HUES6 (cell line): Measurements from ENCODE around the gene RAMACL.

Experiments used
- H3K27ac ChIP-seq: 2 replicates; pipeline ENCODE4 v1.7.0; 2013; ENCODE audit warnings: low read depth, mild to moderate bottlenecking, low read length, inconsistent platforms
- H3K27me3 ChIP-seq: 2 replicates; pipeline ENCODE4 v1.6.1; 2013; ENCODE audit warnings: low read length; ENCODE audit not compliant: control insufficient read depth, insufficient read depth
- H3K36me3 ChIP-seq: 2 replicates; pipeline ENCODE4 v1.6.1; 2013; ENCODE audit warnings: low read length; ENCODE audit not compliant: control insufficient read depth, insufficient read depth
- H3K4me1 ChIP-seq: 2 replicates; pipeline ENCODE4 v1.6.1; 2013; ENCODE audit warnings: low read length; ENCODE audit not compliant: control insufficient read depth, insufficient read depth
- H3K4me3 ChIP-seq: 2 replicates; pipeline ENCODE4 v1.5.1; 2013; ENCODE audit warnings: low read depth, low read length
- H3K9ac ChIP-seq: one replicate; pipeline ENCODE4 v1.6.1; 2013; ENCODE audit warnings: mild to moderate bottlenecking, low read length
- H3K9me3 ChIP-seq: 2 replicates; pipeline ENCODE4 v1.6.1; 2013; ENCODE audit warnings: low read depth, low read length; ENCODE audit not compliant: control insufficient read depth, insufficient read depth

The RAMACL gene

DNA sequence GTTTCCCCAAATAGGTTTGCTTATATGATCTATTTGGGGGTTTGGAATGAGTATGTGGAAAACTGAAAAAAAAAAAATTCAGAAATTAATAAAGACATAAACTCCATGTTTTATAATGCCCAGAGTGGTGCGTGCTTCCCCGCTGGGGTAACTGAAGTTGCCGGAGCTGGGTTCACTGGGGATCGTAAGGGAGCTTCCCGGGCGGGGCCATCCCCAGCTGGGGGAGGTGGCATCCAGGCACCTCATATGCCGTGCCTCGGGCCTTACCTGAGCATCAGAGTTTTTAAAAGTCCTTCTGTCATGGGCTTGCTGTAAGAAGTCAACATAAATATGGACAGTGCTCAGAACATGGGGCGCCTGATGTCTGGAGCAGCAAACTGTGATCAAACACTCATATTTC, 17.9 kb upstream of the RAMACL start:
- H3K9me3 ChIP-seq = no peaks in the 10 kb centered on the region
- H3K27ac ChIP-seq = no peak overlapping the region
- no peaks in the 10 kb centered on the region for H3K36me3 ChIP-seq
- H3K4me1 ChIP-seq = peaks cover 5% of the 10 kb centered on the region; the same call in 1 of the 2 replicates
- no peak overlapping the region for H3K4me3 ChIP-seq
- no peaks in the 10 kb centered on the region for H3K27me3 ChIP-seq
- H3K9ac ChIP-seq = no peak overlapping the region

DNA sequence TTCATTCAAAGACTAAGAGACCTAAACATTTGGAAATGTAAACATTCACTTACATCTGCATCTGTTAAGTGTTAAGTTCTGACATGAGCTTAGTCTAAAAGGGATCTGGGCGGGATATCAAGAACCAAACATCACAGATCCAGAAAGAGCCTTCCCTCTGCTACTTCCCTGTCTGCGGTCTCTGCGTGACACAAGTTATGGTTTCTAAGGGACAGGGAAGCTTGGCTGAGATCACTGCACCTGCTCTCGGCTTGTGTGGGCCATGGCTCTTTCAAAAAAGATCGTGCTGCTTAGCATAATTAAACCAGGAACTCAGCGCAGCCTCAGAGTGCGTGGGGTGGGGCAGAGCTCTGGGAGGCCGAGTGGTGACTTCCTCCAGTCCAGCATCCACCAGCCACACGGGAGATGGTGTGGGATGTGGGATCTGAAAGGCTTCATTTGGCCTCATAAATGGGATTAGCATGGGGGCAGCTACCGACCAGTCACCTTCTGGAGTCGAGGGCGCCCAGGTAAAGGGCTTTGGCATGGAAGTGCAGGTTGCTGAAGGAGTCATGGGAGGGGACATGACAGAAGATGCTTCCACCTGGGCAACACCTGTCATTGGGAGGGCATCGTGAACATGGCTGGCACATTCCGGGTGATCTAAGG, 16.7 kb upstream of the RAMACL start:
- H3K36me3 ChIP-seq = no peaks in the 10 kb centered on the region
- H3K4me1 ChIP-seq = peaks cover 9% of the 10 kb centered on the region

GRCh38 chr6:166601956-166602355, 15.5 kb upstream of the RAMACL start:
- Histone ChIP-seq H3K4me3 (no peak overlapping the region), H3K4me1 (peaks cover 9% of the 10 kb centered on the region), H3K27ac (no peak overlapping the region), H3K36me3 (no peaks in the 10 kb centered on the region), H3K9me3 (no peaks in the 10 kb centered on the region), H3K9ac (no peak overlapping the region), H3K27me3 (no peaks in the 10 kb centered on the region)

More for the DNA sequence above, 16.7 kb upstream of the RAMACL start:
- H3K27ac ChIP-seq = no peak overlapping the region
- no peak overlapping the region for H3K9ac ChIP-seq
- no peaks in the 10 kb centered on the region for H3K9me3 ChIP-seq
- H3K27me3 ChIP-seq = no peaks in the 10 kb centered on the region
- H3K4me3 ChIP-seq = no peak overlapping the region

DNA sequence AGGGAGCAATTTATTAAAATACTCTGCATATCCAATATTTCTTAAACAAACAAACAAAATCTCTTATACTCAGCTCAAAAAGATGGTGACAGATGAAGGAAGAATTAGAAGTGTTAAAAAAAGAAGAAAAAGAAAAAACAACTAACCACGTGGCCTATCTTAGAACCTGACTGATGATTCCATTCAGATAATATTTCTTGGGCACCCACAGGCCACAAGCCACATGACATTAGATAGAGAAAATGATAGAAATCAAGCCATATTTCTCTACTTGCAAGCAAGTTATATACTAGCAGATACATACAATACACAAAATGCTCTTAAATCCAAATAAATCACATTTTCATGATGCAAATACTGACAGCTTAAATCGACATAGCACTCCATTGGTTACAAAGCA, 14.5 kb upstream of the RAMACL start:
- Histone ChIP-seq H3K4me1 (peaks cover 9% of the 10 kb centered on the region), H3K36me3 (no peaks in the 10 kb centered on the region), H3K4me3 (no peak overlapping the region), H3K27ac (no peak overlapping the region), H3K27me3 (no peaks in the 10 kb centered on the region), H3K9ac (no peak overlapping the region), H3K9me3 (no peaks in the 10 kb centered on the region)

GRCh38 chr6:166599205-166599604, 12.7 kb upstream of the RAMACL start:
- H3K9me3 ChIP-seq = no peaks in the 10 kb centered on the region
- peaks cover 9% of the 10 kb centered on the region for H3K4me1 ChIP-seq
- no peak overlapping the region for H3K27ac ChIP-seq
- no peak overlapping the region for H3K4me3 ChIP-seq
- no peaks in the 10 kb centered on the region for H3K36me3 ChIP-seq
- no peak overlapping the region for H3K9ac ChIP-seq
- no peaks in the 10 kb centered on the region for H3K27me3 ChIP-seq

DNA sequence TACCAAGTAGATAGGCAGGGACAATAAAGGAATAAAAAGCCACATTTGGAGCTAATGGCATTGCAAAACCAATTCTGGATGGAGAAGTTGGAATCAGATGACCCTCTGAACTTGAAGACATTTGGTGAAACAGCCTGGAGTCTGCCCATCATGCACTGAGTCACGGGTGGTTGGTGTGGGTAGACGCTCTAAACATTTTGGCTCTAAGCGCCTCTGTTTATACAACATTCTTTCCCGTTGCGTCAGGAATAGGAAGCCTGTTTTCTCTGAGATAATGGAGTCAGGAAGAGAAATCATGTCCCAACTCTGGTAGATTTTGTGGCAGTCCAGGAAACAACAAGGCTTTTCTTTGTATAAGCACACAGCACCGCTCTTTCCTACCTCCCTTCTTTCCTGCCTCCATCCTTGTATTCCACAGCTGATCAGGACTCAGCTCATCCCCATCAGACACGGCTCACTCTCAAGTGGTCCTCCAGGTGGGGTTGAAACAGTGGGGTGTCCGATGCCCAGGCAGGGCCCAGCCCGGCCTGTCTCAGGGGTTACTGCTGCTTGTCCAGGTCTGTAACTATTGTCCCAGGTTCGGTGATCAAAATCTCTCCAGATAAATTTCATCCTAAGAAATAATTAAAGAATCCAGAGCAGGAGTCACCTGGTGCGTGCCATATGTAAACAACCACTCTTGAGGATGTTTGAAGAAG, 12.1 kb upstream of the RAMACL start:
- Histone ChIP-seq H3K4me1 (peaks cover 9% of the 10 kb centered on the region), H3K9ac (no peak overlapping the region), H3K36me3 (no peaks in the 10 kb centered on the region), H3K27me3 (no peaks in the 10 kb centered on the region), H3K4me3 (no peak overlapping the region), H3K27ac (no peak overlapping the region), H3K9me3 (no peaks in the 10 kb centered on the region)

- H3K27me3 ChIP-seq = no peaks in the 10 kb centered on the region
- peaks cover 4% of the 10 kb centered on the region for H3K4me1 ChIP-seq
- H3K27ac ChIP-seq = no peak overlapping the region
- no peak overlapping the region for H3K4me3 ChIP-seq
- H3K36me3 ChIP-seq = no peaks in the 10 kb centered on the region
- no peaks in the 10 kb centered on the region for H3K9me3 ChIP-seq
- H3K9ac ChIP-seq = no peak overlapping the region
Observed at GRCh38 chr6:166597711-166598440, 11.4 kb upstream of the RAMACL start.

GRCh38 chr6:166596776-166597507, 10.5 kb upstream of the RAMACL start:
- peaks cover 3% of the 10 kb centered on the region; the same call in 1 of the 2 replicates for H3K4me1 ChIP-seq
- no peak overlapping the region for H3K27ac ChIP-seq
- no peak overlapping the region for H3K9ac ChIP-seq
- H3K9me3 ChIP-seq = no peaks in the 10 kb centered on the region
- H3K36me3 ChIP-seq = no peaks in the 10 kb centered on the region
- no peaks in the 10 kb centered on the region for H3K27me3 ChIP-seq
- H3K4me3 ChIP-seq = no peak overlapping the region

DNA sequence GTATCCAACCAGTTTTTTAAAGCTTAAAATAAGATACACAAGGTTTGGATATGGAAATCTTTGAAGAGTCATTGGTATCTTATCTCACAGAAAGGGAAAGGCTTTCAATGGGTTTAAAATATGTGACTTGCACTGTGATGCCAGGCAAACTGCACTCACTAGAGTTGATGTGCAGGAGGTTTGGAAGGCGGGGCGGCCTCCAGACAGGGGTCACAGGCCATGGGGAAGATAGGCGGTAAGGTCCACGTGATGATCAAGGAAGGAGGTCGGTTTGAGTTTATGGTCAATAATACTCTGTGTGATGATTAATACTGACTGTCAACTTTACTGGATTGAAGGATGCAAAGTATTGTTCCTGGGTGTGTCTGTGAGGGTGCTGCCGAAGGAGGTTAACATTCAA, 9.5 kb upstream of the RAMACL start:
- no peaks in the 10 kb centered on the region for H3K36me3 ChIP-seq
- no peak overlapping the region for H3K27ac ChIP-seq
- no peaks in the 10 kb centered on the region for H3K27me3 ChIP-seq
- peaks cover 3% of the 10 kb centered on the region; the same call in 1 of the 2 replicates for H3K4me1 ChIP-seq
- H3K9me3 ChIP-seq = no peaks in the 10 kb centered on the region
- no peak overlapping the region for H3K4me3 ChIP-seq
- H3K9ac ChIP-seq = no peak overlapping the region

- H3K4me1 ChIP-seq = peaks cover 3% of the 10 kb centered on the region; the same call in 1 of the 2 replicates
- H3K27me3 ChIP-seq = no peaks in the 10 kb centered on the region
- H3K9me3 ChIP-seq = no peaks in the 10 kb centered on the region
- H3K27ac ChIP-seq = no peak overlapping the region
- H3K36me3 ChIP-seq = no peaks in the 10 kb centered on the region
- H3K4me3 ChIP-seq = no peak overlapping the region
- no peak overlapping the region for H3K9ac ChIP-seq
Observed at GRCh38 chr6:166595061-166595780, 8.7 kb upstream of the RAMACL start.
